Measurements from ENCODE around the gene RALGDS. TPM values are rescaled to one million over a fixed set of nuclear protein-coding genes. Genes with fewer than 3 reads are reported as not detected.
A peak's percentile ranks its signal among the peaks of the same experiment; 100 is the strongest.
"Not testable (repeated sequence)": the region's sequence is repeated elsewhere in the genome, so short reads cannot be mapped to it uniquely, and the experiment has no call there.

The RALGDS gene
- total RNA-seq, 2 donors from 2014 or later: 28.0 to 30.7 TPM

- no peak overlapping the region for H3K4me3 Mint-ChIP-seq
- no peaks in the 10 kb centered on the region for H3K9me3 ChIP-seq (ENCODE audit: control insufficient read depth, low read length)
- TF ChIP-seq CTCF (conservative IDR thresholded peaks at IDR 0.05): no peak
- H3K4me3 ChIP-seq (ENCODE audit: low read length): no peak overlapping the region
- H3K4me1 Mint-ChIP-seq: no peaks in the 10 kb centered on the region
- H3K4me1 ChIP-seq (ENCODE audit: control insufficient read depth, insufficient read depth, low read length): no peaks in the 10 kb centered on the region
- H3K27me3 ChIP-seq (ENCODE audit: control insufficient read depth, insufficient read depth, low read length, poor library complexity, severe bottlenecking): no peaks in the 10 kb centered on the region
- H3K27ac ChIP-seq (ENCODE audit: low read depth, low read length): no peak overlapping the region
- peaks cover 4% of the 10 kb centered on the region for H3K27me3 Mint-ChIP-seq (ENCODE audit: insufficient read depth)
- peaks cover 11% of the 10 kb centered on the region for H3K36me3 Mint-ChIP-seq (ENCODE audit: low read depth)
- H3K27ac Mint-ChIP-seq: no peak overlapping the region
- no peaks in the 10 kb centered on the region for H3K36me3 ChIP-seq (ENCODE audit: control insufficient read depth, insufficient read depth, low read length)
- H3K9ac ChIP-seq (ENCODE audit: extremely low read depth, low read length, poor library complexity, severe bottlenecking): no peak overlapping the region
- 93 to 96% methylated on average over 7 to 12 of the region's 12 CpGs for WGBS, 2 experiments (ENCODE audit: insufficient coverage in 1 of 2, insufficient read length in 1 of 2)
- DNase-seq: no peak
- H3K9me3 Mint-ChIP-seq: no peaks in the 10 kb centered on the region
These were observed 47.7 kb downstream of the RALGDS start for GRCh38 chr9:133073086-133074014.

GRCh38 chr9:133072210-133072609 lies 48.8 kb downstream of the RALGDS start:
- H3K27me3 ChIP-seq (ENCODE audit: control insufficient read depth, insufficient read depth, low read length, poor library complexity, severe bottlenecking); H3K36me3 ChIP-seq (ENCODE audit: control insufficient read depth, insufficient read depth, low read length); H3K9me3 Mint-ChIP-seq; H3K4me3 ChIP-seq (ENCODE audit: low read length); H3K4me1 Mint-ChIP-seq; H3K9me3 ChIP-seq (ENCODE audit: control insufficient read depth, low read length); H3K27ac ChIP-seq (ENCODE audit: low read depth, low read length); H3K4me1 ChIP-seq (ENCODE audit: control insufficient read depth, insufficient read depth, low read length); H3K27me3 Mint-ChIP-seq (ENCODE audit: insufficient read depth); H3K27ac Mint-ChIP-seq; H3K4me3 Mint-ChIP-seq; H3K9ac ChIP-seq (ENCODE audit: extremely low read depth, low read length, poor library complexity, severe bottlenecking); DNase-seq: not testable (repeated sequence)
- peaks cover 11% of the 10 kb centered on the region for H3K36me3 Mint-ChIP-seq (ENCODE audit: low read depth)
- 97 to 100% methylated on average over 2 to 5 of the region's 5 CpGs for WGBS, 2 experiments (ENCODE audit: insufficient coverage in 1 of 2, insufficient read length in 1 of 2)

GRCh38 chr9:133071484-133072150 lies 49.4 kb downstream of the RALGDS start:
- Mint-ChIP-seq H3K4me3 (no peak overlapping the region), H3K27me3 (ENCODE audit: insufficient read depth) (peaks cover 2% of the 10 kb centered on the region), H3K27ac (no peak overlapping the region), H3K36me3 (ENCODE audit: low read depth) (peaks cover 11% of the 10 kb centered on the region), H3K4me1 (no peaks in the 10 kb centered on the region), H3K9me3 (no peaks in the 10 kb centered on the region)
- WGBS, 2 experiments (ENCODE audit: insufficient coverage in 1 of 2, insufficient read length in 1 of 2): 97% methylated on average over 3 to 33 of the region's 33 CpGs
- H3K4me3 ChIP-seq (ENCODE audit: low read length): no peak overlapping the region
- no peak overlapping the region for H3K27ac ChIP-seq (ENCODE audit: low read depth, low read length)
- no peaks in the 10 kb centered on the region for H3K4me1 ChIP-seq (ENCODE audit: control insufficient read depth, insufficient read depth, low read length)
- DNase-seq: peak; percentile 41
- H3K9me3 ChIP-seq (ENCODE audit: control insufficient read depth, low read length): no peaks in the 10 kb centered on the region
- no peak for TF ChIP-seq CTCF (conservative IDR thresholded peaks at IDR 0.05)
- H3K27me3 ChIP-seq (ENCODE audit: control insufficient read depth, insufficient read depth, low read length, poor library complexity, severe bottlenecking): no peaks in the 10 kb centered on the region
- no peaks in the 10 kb centered on the region for H3K36me3 ChIP-seq (ENCODE audit: control insufficient read depth, insufficient read depth, low read length)
- H3K9ac ChIP-seq (ENCODE audit: extremely low read depth, low read length, poor library complexity, severe bottlenecking): no peak overlapping the region

- H3K4me3 ChIP-seq (ENCODE audit: low read length); H3K9ac ChIP-seq (ENCODE audit: extremely low read depth, low read length, poor library complexity, severe bottlenecking); H3K27ac Mint-ChIP-seq; H3K9me3 Mint-ChIP-seq; DNase-seq; H3K9me3 ChIP-seq (ENCODE audit: control insufficient read depth, low read length); H3K27me3 Mint-ChIP-seq (ENCODE audit: insufficient read depth); H3K27ac ChIP-seq (ENCODE audit: low read depth, low read length); H3K4me3 Mint-ChIP-seq; H3K4me1 Mint-ChIP-seq; H3K27me3 ChIP-seq (ENCODE audit: control insufficient read depth, insufficient read depth, low read length, poor library complexity, severe bottlenecking); H3K4me1 ChIP-seq (ENCODE audit: control insufficient read depth, insufficient read depth, low read length); H3K36me3 ChIP-seq (ENCODE audit: control insufficient read depth, insufficient read depth, low read length): not testable (repeated sequence)
- WGBS, 2 experiments (ENCODE audit: insufficient coverage in 1 of 2, insufficient read length in 1 of 2): 98 to 100% methylated on average over 2 to 14 of the region's 31 CpGs
- peaks cover 11% of the 10 kb centered on the region for H3K36me3 Mint-ChIP-seq (ENCODE audit: low read depth)
These were observed 50.1 kb downstream of the RALGDS start for GRCh38 chr9:133070985-133071384.

- not testable (repeated sequence) for H3K4me1 ChIP-seq (ENCODE audit: control insufficient read depth, insufficient read depth, low read length); H3K9ac ChIP-seq (ENCODE audit: extremely low read depth, low read length, poor library complexity, severe bottlenecking); H3K9me3 Mint-ChIP-seq; H3K27ac ChIP-seq (ENCODE audit: low read depth, low read length); H3K27me3 ChIP-seq (ENCODE audit: control insufficient read depth, insufficient read depth, low read length, poor library complexity, severe bottlenecking); H3K4me3 Mint-ChIP-seq; H3K4me3 ChIP-seq (ENCODE audit: low read length); H3K9me3 ChIP-seq (ENCODE audit: control insufficient read depth, low read length); H3K27me3 Mint-ChIP-seq (ENCODE audit: insufficient read depth); H3K36me3 ChIP-seq (ENCODE audit: control insufficient read depth, insufficient read depth, low read length); H3K27ac Mint-ChIP-seq; H3K4me1 Mint-ChIP-seq
- H3K36me3 Mint-ChIP-seq (ENCODE audit: low read depth): peaks cover 11% of the 10 kb centered on the region
- 94 to 95% methylated on average over 14 to 17 of the region's 17 CpGs for WGBS, 2 experiments (ENCODE audit: insufficient coverage in 1 of 2, insufficient read length in 1 of 2)
- peak; percentile 36 for DNase-seq
These were observed 50.5 kb downstream of the RALGDS start for GRCh38 chr9:133070500-133070961.
